Endothelial cell (in vitro differentiated cells): Measurements from ENCODE around the gene LMF1. TPM values are rescaled to one million over a fixed set of nuclear protein-coding genes. Genes with fewer than 3 reads are reported as not detected.
A peak's percentile ranks its signal among the peaks of the same experiment; 100 is the strongest.

ENCODE experiments used
- DNase-seq: peaks from one replicate; pipeline ENCODE4 v3.0.0; 2021; ENCODE audit warnings: low spot score
- H3K27ac Mint-ChIP-seq: one replicate; pipeline ENCODE4 v1.8.0; 2021; ENCODE audit warnings: mixed read lengths, inconsistent platforms; ENCODE audit not compliant: unreplicated experiment
- H3K27me3 Mint-ChIP-seq: one replicate; pipeline ENCODE4 v1.8.0; 2021; ENCODE audit warnings: mild to moderate bottlenecking, moderate library complexity, mixed read lengths, inconsistent platforms; ENCODE audit not compliant: unreplicated experiment
- H3K36me3 Mint-ChIP-seq: one replicate; pipeline ENCODE4 v1.8.0; 2021; ENCODE audit warnings: mild to moderate bottlenecking, low read depth, mixed read lengths, inconsistent platforms; ENCODE audit not compliant: unreplicated experiment
- H3K4me1 Mint-ChIP-seq: one replicate; pipeline ENCODE4 v1.8.0; 2021; ENCODE audit warnings: mild to moderate bottlenecking, mixed read lengths, inconsistent platforms; ENCODE audit not compliant: unreplicated experiment
- H3K4me3 Mint-ChIP-seq: one replicate; pipeline ENCODE4 v1.8.0; 2021; ENCODE audit warnings: mild to moderate bottlenecking, mixed read lengths, inconsistent platforms; ENCODE audit not compliant: unreplicated experiment
- H3K9me3 Mint-ChIP-seq: one replicate; pipeline ENCODE4 v1.8.0; 2021; ENCODE audit warnings: mixed read lengths, inconsistent platforms; ENCODE audit not compliant: unreplicated experiment
- total RNA-seq: library from RNA; stranded (reverse); fragmentation: NEBNext Ultra II Directional; extraction: Animal tissue kit (Norgen Biotek cat#: 25700); gene quantifications from one replicate; pipeline ENCODE4 v1.2.1, GENCODE V29; 2021; ENCODE audit not compliant: unreplicated experiment
- TF ChIP-seq, protein P1 (sequence below): fragments of 200-600 bp; sonication (generic); IDR thresholded peaks from one replicate; pipeline ENCODE4 v1.5.0; 2021; ENCODE audit warnings: antibody characterized with exemption; ENCODE audit not compliant: unreplicated experiment

LMF1 gene
- total RNA-seq, 1 donor from 2014 or later = 21.7 TPM

GRCh38 chr16:1011316-1012082 lies 40.7 kb upstream of the LMF1 start:
- H3K36me3 Mint-ChIP-seq = no peaks in the 10 kb centered on the region
- TF ChIP-seq, protein P1, sequence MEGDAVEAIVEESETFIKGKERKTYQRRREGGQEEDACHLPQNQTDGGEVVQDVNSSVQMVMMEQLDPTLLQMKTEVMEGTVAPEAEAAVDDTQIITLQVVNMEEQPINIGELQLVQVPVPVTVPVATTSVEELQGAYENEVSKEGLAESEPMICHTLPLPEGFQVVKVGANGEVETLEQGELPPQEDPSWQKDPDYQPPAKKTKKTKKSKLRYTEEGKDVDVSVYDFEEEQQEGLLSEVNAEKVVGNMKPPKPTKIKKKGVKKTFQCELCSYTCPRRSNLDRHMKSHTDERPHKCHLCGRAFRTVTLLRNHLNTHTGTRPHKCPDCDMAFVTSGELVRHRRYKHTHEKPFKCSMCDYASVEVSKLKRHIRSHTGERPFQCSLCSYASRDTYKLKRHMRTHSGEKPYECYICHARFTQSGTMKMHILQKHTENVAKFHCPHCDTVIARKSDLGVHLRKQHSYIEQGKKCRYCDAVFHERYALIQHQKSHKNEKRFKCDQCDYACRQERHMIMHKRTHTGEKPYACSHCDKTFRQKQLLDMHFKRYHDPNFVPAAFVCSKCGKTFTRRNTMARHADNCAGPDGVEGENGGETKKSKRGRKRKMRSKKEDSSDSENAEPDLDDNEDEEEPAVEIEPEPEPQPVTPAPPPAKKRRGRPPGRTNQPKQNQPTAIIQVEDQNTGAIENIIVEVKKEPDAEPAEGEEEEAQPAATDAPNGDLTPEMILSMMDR = no peak
- no peaks in the 10 kb centered on the region for H3K4me1 Mint-ChIP-seq
- H3K9me3 Mint-ChIP-seq = no peaks in the 10 kb centered on the region
- H3K27ac Mint-ChIP-seq = no peak overlapping the region
- H3K4me3 Mint-ChIP-seq = peak overlapping the region; percentile 31
- no peaks in the 10 kb centered on the region for H3K27me3 Mint-ChIP-seq
- DNase-seq = no peak

GRCh38 chr16:1010815-1011214 lies 40.0 kb upstream of the LMF1 start:
- DNase-seq = no peak
- Mint-ChIP-seq H3K27ac (no peak overlapping the region), H3K4me3 (peak overlapping the region; percentile 31), H3K36me3 (no peaks in the 10 kb centered on the region), H3K9me3 (no peaks in the 10 kb centered on the region), H3K27me3 (no peaks in the 10 kb centered on the region), H3K4me1 (no peaks in the 10 kb centered on the region)
- TF ChIP-seq, protein P1 = no peak

DNA sequence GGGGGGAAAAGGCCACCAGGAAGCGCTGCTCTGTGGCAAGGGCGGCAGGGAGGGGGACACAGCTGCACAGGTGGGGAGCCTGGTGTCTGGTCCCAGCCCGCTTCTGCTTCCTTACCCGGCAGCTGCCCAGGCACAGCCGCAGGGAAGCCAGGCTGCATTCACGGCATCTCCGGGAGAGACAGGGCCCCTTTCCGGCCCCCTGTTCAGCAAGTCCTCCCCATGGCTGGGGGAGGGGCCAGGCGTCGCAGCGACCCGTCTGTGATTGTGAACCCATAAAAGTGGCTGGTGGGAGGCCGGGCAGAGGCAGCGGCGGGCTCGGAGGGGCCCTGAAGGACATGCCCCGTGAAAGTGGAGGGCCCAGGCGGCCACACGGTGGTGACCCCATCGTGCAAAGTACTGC lies 39.5 kb upstream of the LMF1 start:
- TF ChIP-seq, protein P1 = no peak
- Mint-ChIP-seq H3K9me3 (no peaks in the 10 kb centered on the region), H3K36me3 (no peaks in the 10 kb centered on the region), H3K27ac (no peak overlapping the region), H3K4me3 (no peak overlapping the region), H3K27me3 (no peaks in the 10 kb centered on the region), H3K4me1 (no peaks in the 10 kb centered on the region)
- no peak for DNase-seq

DNA sequence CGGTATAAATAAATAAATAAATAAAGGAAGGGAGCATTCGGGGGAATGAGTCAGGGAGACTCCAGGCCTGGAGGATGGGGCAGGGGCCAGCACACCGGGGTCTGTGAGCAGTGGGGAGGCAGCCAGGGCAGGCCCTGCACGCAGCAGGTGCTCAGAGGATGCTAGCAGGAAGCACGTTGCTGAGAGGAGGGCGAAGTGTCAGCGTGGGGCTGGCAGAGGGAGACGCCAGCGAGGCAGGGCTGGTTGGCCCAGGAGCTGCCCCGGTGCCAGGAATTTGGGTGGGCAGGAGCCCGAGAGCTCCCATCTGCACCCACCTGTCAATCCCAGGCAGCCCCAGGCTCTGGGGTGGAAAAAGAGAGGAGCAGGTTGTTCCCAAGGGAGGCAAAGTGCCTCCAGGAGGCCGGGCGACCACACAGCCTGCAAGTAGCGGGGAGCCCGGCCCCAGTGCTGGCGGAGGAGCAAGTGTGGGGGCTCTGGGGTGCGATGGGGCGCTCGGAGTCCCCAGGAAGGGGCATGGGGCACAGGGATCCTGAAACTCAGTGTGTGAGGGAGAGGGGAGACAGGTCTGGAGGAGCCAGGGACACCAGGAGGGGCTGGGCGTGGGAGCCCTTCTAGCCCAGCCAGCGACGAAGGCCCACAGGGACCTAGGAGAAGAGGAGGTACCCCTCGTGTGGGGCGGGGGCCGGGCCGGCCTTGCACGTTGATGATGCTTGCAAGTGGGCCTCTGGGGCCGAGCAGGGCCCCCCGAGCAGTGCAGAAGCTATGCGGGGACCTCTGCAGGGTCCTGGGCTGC lies 38.8 kb upstream of the LMF1 start:
- Mint-ChIP-seq H3K4me1 (no peaks in the 10 kb centered on the region), H3K36me3 (no peaks in the 10 kb centered on the region), H3K9me3 (no peaks in the 10 kb centered on the region), H3K4me3 (no peak overlapping the region), H3K27ac (no peak overlapping the region), H3K27me3 (no peaks in the 10 kb centered on the region)
- no peak for DNase-seq
- TF ChIP-seq, protein P1 = no peak

DNA sequence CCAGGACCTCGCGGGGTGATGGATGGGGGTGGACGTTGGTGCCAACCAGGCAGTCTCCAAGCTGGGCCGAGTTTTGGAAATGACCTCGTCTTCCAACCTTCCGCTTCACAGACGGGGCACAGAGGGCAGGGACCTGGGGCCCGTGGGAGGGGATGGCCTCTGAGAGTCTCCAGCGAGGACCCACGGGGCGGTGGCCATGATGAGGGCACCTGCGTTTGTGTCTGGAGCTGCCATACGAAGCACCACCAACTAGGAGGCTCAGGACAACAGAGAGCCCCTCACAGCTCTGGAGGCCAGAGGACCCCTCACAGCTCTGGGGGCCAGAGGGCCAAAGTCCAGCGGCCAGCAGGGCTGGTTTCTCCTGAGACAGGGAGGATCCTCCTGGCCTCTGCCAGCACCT lies 37.3 kb upstream of the LMF1 start:
- TF ChIP-seq, protein P1 = no peak
- Mint-ChIP-seq H3K4me3 (no peak overlapping the region), H3K4me1 (no peaks in the 10 kb centered on the region), H3K9me3 (no peaks in the 10 kb centered on the region), H3K27ac (no peak overlapping the region), H3K36me3 (no peaks in the 10 kb centered on the region), H3K27me3 (no peaks in the 10 kb centered on the region)
- DNase-seq = no peak
